HCT116 (cell line): ENCODE data around the gene ATG2B. TPM values are rescaled to one million over a fixed set of nuclear protein-coding genes. Genes with fewer than 3 reads are reported as not detected.

Experiments used
- ATAC-seq: fragments of 200-7000 bp; cut with Tn5 transposase; 2 replicates; pipeline ENCODE4 v1.9.1; 2020; ENCODE audit warnings: mild to moderate bottlenecking, moderate library complexity
- BruUV-seq: library from RNA; stranded (reverse); fragments of 400-500 nt; replicated peaks from 2 replicates; lab custom pipeline; 2021; lab: Mats Ljungman, UMichigan
- CTCF ChIA-PET: fragments of 300-600 bp; sonication (Branson Sonifier 250); formaldehyde crosslinking; loops from one replicate; lab custom pipeline; 2021; ENCODE audit warnings: antibody characterized with exemption; lab: Charles Lee
- POLR2A ChIA-PET: fragments of 300-600, 350-600 bp; sonication (Branson Sonifier 250); formaldehyde crosslinking; loops from one replicate; lab custom pipeline; 2021; ENCODE audit warnings: antibody characterized with exemption; lab: Charles Lee
- RAD21 ChIA-PET, 2 experiments: fragments of 300-600 bp; sonication (Branson Sonifier 250); formaldehyde crosslinking; loops; one replicate each; lab custom pipeline; 2023; ENCODE audit warnings: low total read pairs in 2 of 2; ENCODE audit not compliant: uncharacterized antibody in 2 of 2, unreplicated experiment in 2 of 2, low non-redundant PET in 1 of 2; lab: Charles Lee
- DNase-seq: peaks from one replicate; pipeline ENCODE4 v3.0.0-alpha.2; 2010; ENCODE audit warnings: low read depth, low spot score
- H2AFZ ChIP-seq: fragments of 200-600 bp; shearing (Covaris generic), sonication (generic); 2 replicates; pipeline ENCODE4 v1.6.1; 2017; ENCODE audit warnings: low read depth, mixed run types, mixed read lengths, antibody characterized with exemption, low read length; ENCODE audit not compliant: poor library complexity, severe bottlenecking
- H3K27ac ChIP-seq: 2 replicates; pipeline ENCODE4 v1.5.1; 2012; ENCODE audit warnings: low read depth, low read length
- H3K27me3 ChIP-seq: fragments of 200-600 bp; sonication (generic); 2 replicates; pipeline ENCODE4 v1.6.1; 2016; ENCODE audit warnings: mixed run types, low read length, mixed read lengths; ENCODE audit not compliant: insufficient read depth
- H3K36me3 ChIP-seq, 2 experiments: fragments of 200-500 bp in 1 of 2; fragments of 200-600 bp in 1 of 2; sonication (Bioruptor generic) in 1 of 2; sonication (generic) in 1 of 2; 2 replicates each; pipeline versions ENCODE4 v1.5.1 to v1.6.1; 2014 to 2016; ENCODE audit warnings: low read length in 2 of 2, inconsistent platforms in 1 of 2, mixed read lengths in 1 of 2, mixed run types in 1 of 2; ENCODE audit not compliant: insufficient read depth in 2 of 2, control insufficient read depth in 1 of 2
- H3K4me1 ChIP-seq, 2 experiments: fragments of 200-600 bp in 1 of 2; sonication (generic) in 1 of 2; 2 replicates each; pipeline versions ENCODE4 v1.5.1 to v1.6.1; 2012 to 2017; ENCODE audit warnings: low read length in 2 of 2, inconsistent platforms in 1 of 2, mild to moderate bottlenecking in 1 of 2, mixed read lengths in 1 of 2, mixed run types in 1 of 2, moderate library complexity in 1 of 2; ENCODE audit not compliant: insufficient read depth in 2 of 2, control insufficient read depth in 1 of 2
- H3K4me2 ChIP-seq: fragments of 200-600 bp; sonication (generic); 2 replicates; pipeline ENCODE4 v1.6.1; 2017; ENCODE audit warnings: mixed run types, low read length, mixed read lengths
- H3K4me3 ChIP-seq, 2 experiments: fragments of 200-600 bp in 1 of 2; sonication (generic) in 1 of 2; replicated peaks in 1 of 2; 2 replicates each; pipeline ENCODE4 v1.5.1; 2011 to 2016; ENCODE audit warnings: low read length in 2 of 2, control low read depth in 1 of 2, low read depth in 1 of 2, mild to moderate bottlenecking in 1 of 2, mixed read lengths in 1 of 2, mixed run types in 1 of 2
- H3K79me2 ChIP-seq: fragments of 200-600 bp; sonication (generic); 2 replicates; pipeline ENCODE4 v1.6.1; 2017; ENCODE audit warnings: mild to moderate bottlenecking, mixed run types, low read length, moderate library complexity, mixed read lengths; ENCODE audit not compliant: insufficient read depth
- H3K9ac ChIP-seq: fragments of 200-600 bp; sonication (generic); 2 replicates; pipeline ENCODE4 v1.6.1; 2016; ENCODE audit warnings: low read length, mixed read lengths
- H3K9me2 ChIP-seq: fragments of 200-600 bp; sonication (generic), shearing (Covaris generic); 2 replicates; pipeline ENCODE4 v1.6.1; 2017; ENCODE audit warnings: mixed run types, mild to moderate bottlenecking, moderate library complexity; ENCODE audit not compliant: insufficient read depth
- H3K9me3 ChIP-seq, 2 experiments: fragments of 200-500 bp in 1 of 2; fragments of 200-600 bp in 1 of 2; sonication (Bioruptor generic) in 1 of 2; sonication (generic) in 1 of 2; 2 replicates each; pipeline ENCODE4 v1.6.1; 2014 to 2017; ENCODE audit warnings: low read length in 2 of 2, mixed read lengths in 2 of 2, inconsistent platforms in 1 of 2, low read depth in 1 of 2, mild to moderate bottlenecking in 1 of 2, mixed run types in 1 of 2, moderate library complexity in 1 of 2; ENCODE audit not compliant: control insufficient read depth in 1 of 2, insufficient read depth in 1 of 2
- H4K20me1 ChIP-seq: fragments of 200-600 bp; sonication (generic), shearing (Covaris generic); 2 replicates; pipeline ENCODE4 v1.6.1; 2017; ENCODE audit warnings: mixed run types, mild to moderate bottlenecking, moderate library complexity; ENCODE audit not compliant: insufficient read depth
- ATF3 ChIP-seq: IDR thresholded peaks from 2 replicates; pipeline ENCODE4 v1.6.1; 2012
- CBX3 ChIP-seq: IDR thresholded peaks from 2 replicates; pipeline ENCODE4 v1.6.1; 2012; ENCODE audit warnings: low read depth
- CTCF ChIP-seq, 3 experiments: fragments of 200-600 bp in 1 of 3; sonication (generic) in 1 of 3; IDR thresholded peaks in 2 of 3; conservative IDR thresholded peaks in 1 of 3; 2 replicates each; pipeline ENCODE4 v1.5.1; 2012 to 2017; ENCODE audit warnings: low read depth in 2 of 3, low read length in 2 of 3, antibody characterized with exemption in 1 of 3, borderline replicate concordance in 1 of 3, control low read depth in 1 of 3, mild to moderate bottlenecking in 1 of 3, mixed read lengths in 1 of 3, mixed run types in 1 of 3, moderate library complexity in 1 of 3; ENCODE audit not compliant: insufficient read depth in 1 of 3
- ELF1 ChIP-seq: IDR thresholded peaks from 2 replicates; pipeline ENCODE4 v1.6.1; 2012; ENCODE audit warnings: low read depth, borderline replicate concordance
- EZH2 ChIP-seq: fragments of 200-600 bp; sonication (generic); IDR thresholded peaks from 2 replicates; pipeline ENCODE4 v1.6.1; 2017; ENCODE audit warnings: antibody characterized with exemption, mixed run types
- EZH2phosphoT487 ChIP-seq: fragments of 200-600 bp; IDR thresholded peaks from 2 replicates; pipeline ENCODE4 v1.6.1; 2018; ENCODE audit warnings: antibody characterized with exemption, borderline replicate concordance
- FOSL1 ChIP-seq: IDR thresholded peaks from 2 replicates; pipeline ENCODE4 v1.6.1; 2012; ENCODE audit warnings: low read depth
- JUND ChIP-seq: IDR thresholded peaks from 2 replicates; pipeline ENCODE4 v1.6.1; 2012
- POLR2A ChIP-seq: IDR thresholded peaks from 2 replicates; pipeline ENCODE4 v1.7.0; 2011; ENCODE audit warnings: borderline replicate concordance; ENCODE audit not compliant: insufficient read depth, insufficient read length; ENCODE audit errors: extremely low read depth
- POLR2AphosphoS5 ChIP-seq: IDR thresholded peaks from 2 replicates; pipeline ENCODE4 v1.6.1; 2011; ENCODE audit warnings: mild to moderate bottlenecking, low read depth, low read length, moderate library complexity
- RAD21 ChIP-seq: IDR thresholded peaks from 2 replicates; pipeline ENCODE4 v1.6.1; 2012; ENCODE audit warnings: low read depth, mild to moderate bottlenecking
- SIN3A ChIP-seq: IDR thresholded peaks from 2 replicates; pipeline ENCODE4 v1.6.1; 2012; ENCODE audit warnings: low read depth
- SP1 ChIP-seq: IDR thresholded peaks from 2 replicates; pipeline ENCODE4 v1.6.1; 2012; ENCODE audit warnings: low read depth
- SRF ChIP-seq: IDR thresholded peaks from 2 replicates; pipeline ENCODE4 v1.6.1; 2012; ENCODE audit warnings: low read depth
- YY1 ChIP-seq: IDR thresholded peaks from 2 replicates; pipeline ENCODE4 v1.6.1; 2011; ENCODE audit warnings: low read length, low read depth, moderate library complexity, mild to moderate bottlenecking; ENCODE audit not compliant: insufficient replicate concordance; ENCODE audit errors: extremely low read depth
- ZFX ChIP-seq: fragments of 450-650 bp; IDR thresholded peaks from 2 replicates; pipeline ENCODE4 v1.6.1; 2017
- ZNF274 ChIP-seq: fragments of 200-500 bp; sonication (Bioruptor generic); IDR thresholded peaks from 2 replicates; pipeline ENCODE4 v1.6.1; 2014; ENCODE audit warnings: mild to moderate bottlenecking, low read depth, low read length, inconsistent platforms
- intact Hi-C: fragments of 100-400 bp; cut with micrococcal nuclease; formaldehyde crosslinking; loops from 2 replicates; pipeline ENCODE4 v1.10.0; 2022
- total RNA-seq: library from RNA; stranded (reverse); gene quantifications from one replicate; pipeline ENCODE4 v1.2.1, GENCODE V29; 2021; ENCODE audit not compliant: unreplicated experiment
- TF ChIP-seq, protein P1 (sequence below): IDR thresholded peaks from 2 replicates; pipeline ENCODE4 v1.6.1; 2012; ENCODE audit warnings: low read depth
- TF ChIP-seq, protein P2 (sequence below): IDR thresholded peaks from 2 replicates; pipeline ENCODE4 v1.6.1; 2011; ENCODE audit warnings: mild to moderate bottlenecking, low read length, moderate library complexity; ENCODE audit not compliant: insufficient replicate concordance; ENCODE audit errors: extremely low read depth
- TF ChIP-seq, protein P3 (sequence below): IDR thresholded peaks from 2 replicates; pipeline ENCODE4 v1.6.1; 2012

ATG2B gene
- total RNA-seq, 1 experiment from 2014 or later = 6.4 TPM

- no peak for TF ChIP-seq YY1
- no peak for TF ChIP-seq ATF3
- no peak for TF ChIP-seq SP1
- TF ChIP-seq SIN3A = no peak
Measured at GRCh38 chr14:96354246-96354645, 8.9 kb downstream of the ATG2B start (continued).

DNA sequence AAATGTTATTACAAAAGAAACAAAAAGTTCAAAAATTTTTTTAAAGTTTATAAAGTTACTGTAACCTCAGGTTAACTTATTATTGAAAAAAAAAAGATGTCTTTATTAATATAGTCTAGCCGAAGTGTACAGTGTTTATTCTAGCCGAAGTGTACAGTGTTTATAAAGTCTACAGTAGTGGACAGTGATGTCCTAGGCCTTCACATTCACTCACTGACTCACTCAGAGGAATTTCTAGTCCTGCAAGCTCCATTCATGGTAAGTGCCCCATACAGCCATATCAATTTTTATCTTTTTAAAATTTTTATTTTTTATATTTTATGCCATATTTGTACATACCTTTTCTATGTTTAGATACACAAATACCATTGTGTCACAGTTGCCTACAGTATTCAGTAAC is 10.4 kb downstream of the ATG2B start:
- ChIA-PET POLR2A (no interaction called here), CTCF (no interaction called here), RAD21 (no interaction called here)
- no TSS peak for BruUV-seq
- intact Hi-C loops = no loop called here
- Histone ChIP-seq H4K20me1 (no peaks in the 10 kb centered on the region), H3K27me3 (no peaks in the 10 kb centered on the region), H3K27ac (no peak overlapping the region), H3K9ac (no peak overlapping the region), H3K4me3 (no peak overlapping the region), H3K36me3 (no peaks in the 10 kb centered on the region), H3K9me3 (no peaks in the 10 kb centered on the region), H3K4me1 (no peaks in the 10 kb centered on the region), H3K9me2 (no peaks in the 10 kb centered on the region), H3K4me2 (no peak overlapping the region), H2AFZ (no peak overlapping the region), H3K79me2 (no peaks in the 10 kb centered on the region)
- ATAC-seq (no peak), DNase-seq (no peak)
- TF ChIP-seq CBX3 = no peak
- no peak for TF ChIP-seq RAD21
- TF ChIP-seq EZH2phosphoT487 = no peak
- no peak for TF ChIP-seq ELF1
- TF ChIP-seq, protein P1, sequence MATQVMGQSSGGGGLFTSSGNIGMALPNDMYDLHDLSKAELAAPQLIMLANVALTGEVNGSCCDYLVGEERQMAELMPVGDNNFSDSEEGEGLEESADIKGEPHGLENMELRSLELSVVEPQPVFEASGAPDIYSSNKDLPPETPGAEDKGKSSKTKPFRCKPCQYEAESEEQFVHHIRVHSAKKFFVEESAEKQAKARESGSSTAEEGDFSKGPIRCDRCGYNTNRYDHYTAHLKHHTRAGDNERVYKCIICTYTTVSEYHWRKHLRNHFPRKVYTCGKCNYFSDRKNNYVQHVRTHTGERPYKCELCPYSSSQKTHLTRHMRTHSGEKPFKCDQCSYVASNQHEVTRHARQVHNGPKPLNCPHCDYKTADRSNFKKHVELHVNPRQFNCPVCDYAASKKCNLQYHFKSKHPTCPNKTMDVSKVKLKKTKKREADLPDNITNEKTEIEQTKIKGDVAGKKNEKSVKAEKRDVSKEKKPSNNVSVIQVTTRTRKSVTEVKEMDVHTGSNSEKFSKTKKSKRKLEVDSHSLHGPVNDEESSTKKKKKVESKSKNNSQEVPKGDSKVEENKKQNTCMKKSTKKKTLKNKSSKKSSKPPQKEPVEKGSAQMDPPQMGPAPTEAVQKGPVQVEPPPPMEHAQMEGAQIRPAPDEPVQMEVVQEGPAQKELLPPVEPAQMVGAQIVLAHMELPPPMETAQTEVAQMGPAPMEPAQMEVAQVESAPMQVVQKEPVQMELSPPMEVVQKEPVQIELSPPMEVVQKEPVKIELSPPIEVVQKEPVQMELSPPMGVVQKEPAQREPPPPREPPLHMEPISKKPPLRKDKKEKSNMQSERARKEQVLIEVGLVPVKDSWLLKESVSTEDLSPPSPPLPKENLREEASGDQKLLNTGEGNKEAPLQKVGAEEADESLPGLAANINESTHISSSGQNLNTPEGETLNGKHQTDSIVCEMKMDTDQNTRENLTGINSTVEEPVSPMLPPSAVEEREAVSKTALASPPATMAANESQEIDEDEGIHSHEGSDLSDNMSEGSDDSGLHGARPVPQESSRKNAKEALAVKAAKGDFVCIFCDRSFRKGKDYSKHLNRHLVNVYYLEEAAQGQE = no peak
- TF ChIP-seq SIN3A = no peak
- TF ChIP-seq JUND = no peak
- no peak for TF ChIP-seq CTCF (IDR thresholded peaks at IDR 0.05 in 2 of 3, conservative IDR thresholded peaks at IDR 0.05 in 1 of 3; ENCODE audit: borderline replicate concordance in 1 of 3, insufficient read depth in 1 of 3, low read depth in 2 of 3, low read length in 2 of 3)
- no peak for TF ChIP-seq SP1
- TF ChIP-seq POLR2AphosphoS5 = no peak
- TF ChIP-seq, protein P2, sequence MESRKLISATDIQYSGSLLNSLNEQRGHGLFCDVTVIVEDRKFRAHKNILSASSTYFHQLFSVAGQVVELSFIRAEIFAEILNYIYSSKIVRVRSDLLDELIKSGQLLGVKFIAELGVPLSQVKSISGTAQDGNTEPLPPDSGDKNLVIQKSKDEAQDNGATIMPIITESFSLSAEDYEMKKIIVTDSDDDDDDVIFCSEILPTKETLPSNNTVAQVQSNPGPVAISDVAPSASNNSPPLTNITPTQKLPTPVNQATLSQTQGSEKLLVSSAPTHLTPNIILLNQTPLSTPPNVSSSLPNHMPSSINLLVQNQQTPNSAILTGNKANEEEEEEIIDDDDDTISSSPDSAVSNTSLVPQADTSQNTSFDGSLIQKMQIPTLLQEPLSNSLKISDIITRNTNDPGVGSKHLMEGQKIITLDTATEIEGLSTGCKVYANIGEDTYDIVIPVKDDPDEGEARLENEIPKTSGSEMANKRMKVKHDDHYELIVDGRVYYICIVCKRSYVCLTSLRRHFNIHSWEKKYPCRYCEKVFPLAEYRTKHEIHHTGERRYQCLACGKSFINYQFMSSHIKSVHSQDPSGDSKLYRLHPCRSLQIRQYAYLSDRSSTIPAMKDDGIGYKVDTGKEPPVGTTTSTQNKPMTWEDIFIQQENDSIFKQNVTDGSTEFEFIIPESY = no peak
- TF ChIP-seq, protein P3, sequence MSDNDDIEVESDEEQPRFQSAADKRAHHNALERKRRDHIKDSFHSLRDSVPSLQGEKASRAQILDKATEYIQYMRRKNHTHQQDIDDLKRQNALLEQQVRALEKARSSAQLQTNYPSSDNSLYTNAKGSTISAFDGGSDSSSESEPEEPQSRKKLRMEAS = no peak
- TF ChIP-seq ZFX = no peak
- TF ChIP-seq EZH2 = no peak
- TF ChIP-seq POLR2A = no peak
- TF ChIP-seq ZNF274 = no peak
- TF ChIP-seq SRF = no peak
- TF ChIP-seq FOSL1 = no peak
